Endothelial cell of hepatic sinusoid (primary cell): ENCODE measurements around the gene IER3.
"Not testable (repeated sequence)": the region's sequence is repeated elsewhere in the genome, so short reads cannot be mapped to it uniquely, and the experiment has no call there.

Source experiments
- in situ Hi-C: cut with HindIII; loops from 2 replicates; pipeline ENCODE4 v1.10.0; 2017; ENCODE audit warnings: low sequenced_read_pairs

Gene IER3

GRCh38 chr6:30769088-30769852, 24.9 kb upstream of the IER3 start:
- in situ Hi-C loops = no loop called here

- in situ Hi-C loops = no loop called here
Observed at GRCh38 chr6:30768634-30769087, 24.3 kb upstream of the IER3 start.

DNA sequence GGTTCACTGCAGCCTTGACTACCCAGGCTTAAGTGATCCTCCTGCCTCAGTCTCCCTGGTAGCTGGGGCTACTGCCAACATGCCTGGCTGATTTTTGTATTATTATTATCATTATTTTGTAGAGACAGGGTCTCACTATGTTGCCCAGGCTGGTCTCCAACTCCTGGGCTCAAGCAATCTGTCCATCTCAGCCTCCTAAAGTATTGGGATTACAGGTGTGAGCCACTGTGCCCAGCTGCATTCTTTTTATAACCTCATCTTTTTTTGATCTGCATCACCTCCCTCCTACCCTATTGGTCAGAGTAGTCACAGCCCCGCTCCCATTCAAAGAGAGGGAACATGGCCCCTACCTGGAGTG, 23.6 kb upstream of the IER3 start:
- in situ Hi-C loops = no loop called here

DNA sequence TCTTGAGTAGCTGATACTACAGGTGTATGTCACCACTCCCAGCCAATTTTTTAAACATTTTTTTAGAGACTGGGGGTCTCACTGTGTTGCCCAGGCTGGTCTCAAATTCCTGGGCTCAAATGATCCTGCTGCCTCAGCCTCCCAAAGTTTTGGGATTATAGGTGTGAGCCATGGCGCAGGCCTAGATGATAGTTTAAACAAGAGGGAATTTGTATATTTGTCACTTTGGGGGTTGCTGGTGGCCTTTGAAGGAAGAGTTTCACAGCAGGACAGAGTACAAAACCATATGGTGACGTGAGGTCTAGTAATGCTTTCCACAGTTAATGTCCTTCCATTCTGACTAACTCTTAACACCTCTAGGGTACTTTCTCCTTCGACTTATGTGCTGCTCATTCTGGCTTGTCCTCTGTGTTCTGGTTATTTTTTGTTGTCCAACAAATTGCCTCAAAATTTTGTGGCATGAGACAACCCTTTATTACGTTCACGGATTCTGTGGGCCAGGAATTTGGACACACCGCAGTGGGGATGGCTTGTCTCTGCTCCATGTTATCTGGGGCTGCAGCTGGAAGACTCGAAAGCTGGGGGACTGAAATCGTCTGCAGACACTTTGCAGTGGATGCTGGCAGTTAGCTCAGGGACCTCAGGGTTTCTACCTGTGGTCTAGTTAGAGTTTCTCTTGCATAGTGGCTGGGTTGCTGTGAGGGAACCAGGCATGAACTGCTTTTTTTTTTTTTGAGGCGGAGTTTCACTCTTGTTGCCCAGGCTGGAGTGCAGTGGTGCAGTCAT, 23.0 kb upstream of the IER3 start:
- in situ Hi-C loops = no loop called here

DNA sequence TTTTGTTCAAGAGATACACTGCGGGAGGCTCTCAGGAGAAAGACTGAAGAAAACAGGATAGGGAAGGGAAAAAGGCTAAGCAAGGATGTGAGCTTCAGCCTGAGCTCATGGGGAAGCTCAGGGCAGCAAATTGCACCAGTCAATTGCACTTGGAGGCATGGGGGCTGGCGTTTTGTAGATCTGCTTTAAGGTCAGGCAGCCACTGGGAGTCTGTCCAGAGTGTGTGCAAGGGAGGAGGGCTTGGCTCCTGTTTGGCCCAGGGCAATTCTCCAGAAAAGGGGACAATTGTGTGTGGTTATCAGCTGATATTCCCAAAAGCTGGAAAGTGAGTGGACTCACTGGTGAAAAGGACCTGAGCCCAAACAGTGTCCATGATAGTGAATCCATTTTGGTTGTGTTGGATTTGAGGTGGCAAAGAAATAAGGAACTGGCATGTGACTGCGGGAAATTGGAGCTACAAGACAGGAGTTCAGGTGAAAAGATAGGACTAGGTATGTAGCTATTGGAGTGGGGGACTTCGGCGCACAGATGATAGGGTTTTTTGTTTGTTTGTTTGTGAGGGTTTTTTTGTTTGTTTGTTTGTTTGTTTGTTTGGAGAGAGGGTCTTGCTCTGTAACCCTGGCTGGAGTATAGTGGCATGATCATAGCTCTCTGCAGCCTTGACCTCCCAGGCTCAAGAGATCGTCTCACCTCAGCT, 22.3 kb upstream of the IER3 start:
- in situ Hi-C loops = no loop called here

- in situ Hi-C loops = not testable (repeated sequence)
Observed at GRCh38 chr6:30765495-30765894, 21.1 kb upstream of the IER3 start.

GRCh38 chr6:30764490-30765043, 20.2 kb upstream of the IER3 start:
- in situ Hi-C loops = not testable (repeated sequence)

- in situ Hi-C loops = no loop called here
Observed at GRCh38 chr6:30763618-30764489, 19.5 kb upstream of the IER3 start.

GRCh38 chr6:30763155-30763617, 18.8 kb upstream of the IER3 start:
- in situ Hi-C loops = no loop called here

GRCh38 chr6:30761791-30762429, 17.6 kb upstream of the IER3 start:
- in situ Hi-C loops = no loop called here

DNA sequence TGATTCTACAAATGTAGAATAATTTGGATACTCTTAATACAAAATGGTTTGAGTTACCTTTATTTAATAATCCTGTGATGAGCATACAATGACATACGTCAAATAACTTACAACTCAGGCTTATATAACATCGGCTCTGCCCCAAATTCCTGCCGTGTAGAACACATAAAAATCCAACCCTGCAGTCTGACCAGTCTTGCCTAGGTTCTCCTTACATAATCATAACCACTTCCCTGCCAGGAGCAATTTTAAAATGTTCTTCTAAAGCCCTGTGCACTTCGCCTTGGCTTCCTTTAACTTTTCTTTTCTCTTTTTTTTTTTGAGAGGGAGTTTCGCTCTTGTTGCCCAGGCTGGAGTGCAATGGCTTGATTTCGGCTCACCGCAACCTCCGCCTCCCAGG, 16.2 kb upstream of the IER3 start:
- in situ Hi-C loops = no loop called here

DNA sequence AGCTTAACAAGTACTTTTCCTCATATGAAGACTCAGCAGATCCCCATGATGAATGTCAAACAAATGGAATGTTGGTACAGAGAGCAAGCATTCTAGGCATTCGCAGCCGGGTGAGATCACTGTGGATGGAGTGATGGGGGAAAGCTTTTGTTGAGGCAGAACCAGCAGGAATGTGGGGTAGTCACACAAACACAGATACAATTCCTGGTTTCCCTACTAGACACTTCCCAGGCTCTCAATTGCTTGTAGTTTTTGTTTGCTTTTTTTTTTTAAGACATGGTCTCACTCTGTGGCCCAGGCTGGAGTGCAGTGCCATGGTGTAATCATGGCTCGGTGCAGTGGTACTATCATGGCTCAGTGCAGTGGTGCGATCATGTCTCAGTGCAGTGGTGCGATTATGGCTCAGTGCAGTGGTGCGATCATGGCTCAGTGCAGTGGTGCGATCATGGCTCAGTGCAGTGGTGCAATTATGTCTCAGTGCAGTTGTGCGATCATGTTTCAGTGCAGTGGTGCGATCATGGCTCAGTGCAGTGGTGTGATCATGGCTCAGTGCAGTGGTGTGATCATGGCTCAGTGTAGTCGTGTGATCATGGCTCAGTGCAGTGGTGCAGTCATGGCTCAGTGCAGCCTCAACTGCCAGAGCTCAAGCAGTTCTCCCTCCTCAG, 15.4 kb upstream of the IER3 start:
- in situ Hi-C loops = no loop called here

- in situ Hi-C loops = no loop called here
Observed at GRCh38 chr6:30757261-30757904, 13.0 kb upstream of the IER3 start.

DNA sequence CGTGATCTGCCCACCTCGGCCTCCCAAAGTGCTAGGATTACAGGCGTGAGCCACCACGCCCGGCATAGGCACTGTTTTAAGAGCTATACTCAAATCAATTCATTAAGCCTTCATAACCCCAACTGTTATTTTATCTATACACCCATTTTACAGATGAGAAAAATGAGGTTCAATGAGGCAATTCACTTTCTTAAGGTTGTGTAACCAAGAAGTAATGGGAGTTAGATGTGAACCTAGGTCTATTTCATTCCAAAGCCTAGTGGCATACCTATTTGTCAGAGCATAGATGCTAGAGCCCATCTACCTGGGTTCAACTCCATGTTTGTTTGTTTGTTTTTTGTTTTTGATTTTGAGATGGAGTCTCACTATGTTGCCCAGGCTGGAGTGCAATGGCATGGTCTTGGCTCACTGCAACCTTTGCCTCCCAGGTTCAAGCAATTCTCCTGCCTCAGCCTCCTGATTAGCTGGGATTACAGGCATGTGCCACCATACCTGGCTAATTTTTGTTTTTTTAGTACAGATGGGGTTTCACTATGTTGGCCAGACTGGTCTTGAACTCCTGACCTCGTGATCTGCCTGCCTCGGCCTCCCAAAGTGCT, 12.2 kb upstream of the IER3 start:
- in situ Hi-C loops = not testable (repeated sequence)

DNA sequence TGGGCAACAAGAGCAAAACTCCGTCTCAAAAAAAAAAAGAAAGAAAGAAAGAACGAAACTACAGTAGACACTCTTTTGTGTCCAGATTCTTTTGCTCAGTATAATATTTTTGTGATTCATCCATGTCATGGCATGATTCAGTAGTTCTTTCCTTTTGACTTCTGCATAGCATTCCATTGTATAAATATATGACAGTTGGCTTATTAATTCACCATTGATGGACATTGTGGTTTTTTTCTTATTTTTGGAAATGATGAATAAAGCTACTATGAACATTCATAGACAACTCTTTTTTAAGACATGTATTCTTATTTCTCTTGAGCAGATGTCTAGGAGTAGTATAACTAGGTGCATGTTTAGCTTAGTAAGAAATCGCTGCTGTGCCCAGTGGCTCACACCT, 10.3 kb upstream of the IER3 start:
- in situ Hi-C loops = no loop called here

DNA sequence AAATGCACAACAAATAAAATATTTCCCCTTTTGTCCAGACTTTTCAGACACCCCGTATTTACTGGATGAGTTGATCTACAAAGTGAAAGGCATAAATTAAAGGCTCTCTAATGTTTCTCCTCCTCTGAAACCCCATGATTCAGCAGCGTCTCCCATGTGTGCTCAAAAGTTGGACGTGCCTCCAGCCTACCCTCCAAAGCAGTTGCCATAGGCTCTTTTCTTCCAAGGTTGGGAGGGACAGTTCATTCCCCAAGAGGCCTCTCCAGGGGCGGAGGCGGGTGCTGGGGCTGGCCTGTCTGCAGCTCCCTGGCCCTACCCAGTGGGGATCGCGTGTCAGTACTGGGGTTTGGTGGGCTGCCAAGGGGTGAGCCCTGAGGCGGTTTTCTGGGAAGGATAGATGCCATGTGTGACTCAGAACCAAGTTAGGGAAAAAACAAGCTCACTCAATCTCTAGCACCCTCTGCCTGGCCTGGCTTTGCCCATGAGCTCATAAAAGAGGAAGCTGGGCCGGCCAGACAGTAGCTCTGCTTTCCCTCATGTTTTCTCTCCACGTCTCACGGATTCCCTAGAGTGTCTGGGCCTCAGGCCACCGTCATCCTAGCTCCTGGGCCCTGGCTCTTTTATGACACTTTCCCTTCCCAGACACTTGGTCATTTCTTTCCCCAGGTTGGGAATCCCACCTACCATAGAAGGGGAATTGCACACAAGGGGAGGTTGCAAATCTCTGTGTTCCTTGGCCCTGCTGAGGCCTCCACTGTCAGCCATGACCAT, 8.0 kb upstream of the IER3 start:
- in situ Hi-C loops = no loop called here

DNA sequence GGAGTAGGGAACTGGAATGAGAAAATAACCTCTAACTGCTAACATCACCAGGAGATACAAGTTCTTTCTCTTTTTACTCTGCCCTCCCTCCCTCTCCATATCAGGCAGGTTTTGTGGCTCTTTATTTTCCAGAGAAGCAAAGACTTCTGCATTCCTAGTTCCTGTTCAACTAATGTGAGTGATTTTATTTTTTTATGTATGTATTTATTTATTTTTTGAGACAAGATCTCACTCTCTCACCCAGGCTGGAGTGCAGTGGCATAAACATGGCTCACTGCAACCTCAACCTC, 6.0 kb upstream of the IER3 start:
- in situ Hi-C loops = no loop called here
